Measurements from ENCODE around the gene SEMA3C. TPM values are rescaled to one million over a fixed set of nuclear protein-coding genes. Genes with fewer than 3 reads are reported as not detected.

SEMA3C gene
- total and polyA plus RNA-seq, 2 donors (not counting 3 experiments of a cell fraction or from before 2014, with no cell fraction given), result 0.01 to 0.09 TPM

- no peak overlapping the region for H3K9ac ChIP-seq (replicated peaks; ENCODE audit: extremely low read depth, insufficient read depth, low read length)
- no peaks in the 10 kb centered on the region for H3K9me1 ChIP-seq (replicated peaks; ENCODE audit: control insufficient read depth, extremely low read depth, insufficient read depth, low read length)
- no peaks in the 10 kb centered on the region for H3K79me2 ChIP-seq (ENCODE audit: control insufficient read depth, insufficient read depth, low read length)
- dilution Hi-C loops (cut with MboI; ENCODE audit: extremely low pct_ligation_motif_present, low sequenced_read_pairs) (no loop called here), intact Hi-C loops (cut with micrococcal nuclease) (no loop called here)
- no peaks in the 10 kb centered on the region for H4K20me1 ChIP-seq (replicated peaks; ENCODE audit: control insufficient read depth, extremely low read depth, insufficient read depth, low read length)
- H3K4me2 ChIP-seq (ENCODE audit: insufficient read depth, low read length), result no peak overlapping the region
- no peak overlapping the region for H3K4me3 ChIP-seq (replicated peaks in 1 of 3; ENCODE audit: insufficient read depth in 1 of 3, low read depth in 1 of 3, low read length in 3 of 3)
- no peaks in the 10 kb centered on the region for H3K4me1 ChIP-seq (ENCODE audit: control insufficient read depth, extremely low read depth, insufficient read depth, low read length)
- no peak overlapping the region for H2AFZ ChIP-seq (ENCODE audit: low read depth, low read length)
- TF ChIP-seq FOS (IDR thresholded peaks at IDR 0.05; ENCODE audit: borderline replicate concordance, insufficient read depth, low read length) (no peak), EZH2 (IDR thresholded peaks at IDR 0.05; ENCODE audit: borderline replicate concordance, low read depth, low read length, severe bottlenecking) (no peak), MYC (IDR thresholded peaks at IDR 0.05; ENCODE audit: low read depth, low read length) (no peak), POLR2A (IDR thresholded peaks at IDR 0.05; ENCODE audit: low read depth, low read length) (no peak)
- TF ChIP-seq, protein P1, sequence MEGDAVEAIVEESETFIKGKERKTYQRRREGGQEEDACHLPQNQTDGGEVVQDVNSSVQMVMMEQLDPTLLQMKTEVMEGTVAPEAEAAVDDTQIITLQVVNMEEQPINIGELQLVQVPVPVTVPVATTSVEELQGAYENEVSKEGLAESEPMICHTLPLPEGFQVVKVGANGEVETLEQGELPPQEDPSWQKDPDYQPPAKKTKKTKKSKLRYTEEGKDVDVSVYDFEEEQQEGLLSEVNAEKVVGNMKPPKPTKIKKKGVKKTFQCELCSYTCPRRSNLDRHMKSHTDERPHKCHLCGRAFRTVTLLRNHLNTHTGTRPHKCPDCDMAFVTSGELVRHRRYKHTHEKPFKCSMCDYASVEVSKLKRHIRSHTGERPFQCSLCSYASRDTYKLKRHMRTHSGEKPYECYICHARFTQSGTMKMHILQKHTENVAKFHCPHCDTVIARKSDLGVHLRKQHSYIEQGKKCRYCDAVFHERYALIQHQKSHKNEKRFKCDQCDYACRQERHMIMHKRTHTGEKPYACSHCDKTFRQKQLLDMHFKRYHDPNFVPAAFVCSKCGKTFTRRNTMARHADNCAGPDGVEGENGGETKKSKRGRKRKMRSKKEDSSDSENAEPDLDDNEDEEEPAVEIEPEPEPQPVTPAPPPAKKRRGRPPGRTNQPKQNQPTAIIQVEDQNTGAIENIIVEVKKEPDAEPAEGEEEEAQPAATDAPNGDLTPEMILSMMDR (IDR thresholded peaks at IDR 0.05; ENCODE audit: extremely low read depth in 1 of 2, insufficient read depth in 1 of 2, low read depth in 1 of 2, low read length in 2 of 2), result peak in 1 of 2 donors; percentile 2
- H3K27me3 ChIP-seq (ENCODE audit: control insufficient read depth in 2 of 2, insufficient read depth in 2 of 2, low read length in 2 of 2), result no peaks in the 10 kb centered on the region
- H3K27ac ChIP-seq (ENCODE audit: insufficient read depth, low read depth, low read length), result no peak overlapping the region
- H3K36me3 ChIP-seq (ENCODE audit: control insufficient read depth in 2 of 2, extremely low read depth in 1 of 2, insufficient read depth in 2 of 2, low read length in 2 of 2), result no peaks in the 10 kb centered on the region
- H3K9me3 ChIP-seq (replicated peaks; ENCODE audit: control insufficient read depth, insufficient read depth, low read length), result no peaks in the 10 kb centered on the region
- ChIA-PET POLR2A (no interaction called here), CTCF (interaction anchor here (1.3 to 1.5 kb wide), 4 partner anchors 25 to 737 kb away, joined by 3 to 4 read pairs (median 4); no protein-coding TSS in a partner anchor)
- FAIRE-seq, result no peak
- no peak for DNase-seq (ENCODE audit: low read depth, low spot score)
- no TSS peak for BruUV-seq (replicated peaks)
Measured at GRCh38 chr7:80732630-80733029, 186.2 kb downstream of the SEMA3C start.

DNA sequence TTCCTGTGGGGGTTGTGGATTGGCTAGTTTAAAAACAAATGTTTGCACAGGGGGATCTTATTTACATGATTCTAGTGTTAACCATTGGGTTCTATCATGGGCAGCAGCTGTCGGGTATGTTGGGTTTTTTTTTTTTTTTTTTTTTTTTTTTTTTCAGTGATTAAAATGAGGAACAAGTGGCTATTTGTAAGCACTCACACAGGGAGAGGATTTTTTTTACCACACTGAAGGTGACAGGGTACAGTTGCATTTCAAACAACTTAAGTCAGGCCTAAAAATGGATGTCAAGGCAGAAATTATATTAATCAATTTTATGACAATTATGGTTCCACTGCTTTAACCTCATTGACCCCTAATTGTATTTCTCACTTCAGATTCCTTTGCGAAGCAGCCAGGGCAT, 187.6 kb downstream of the SEMA3C start:
- Histone ChIP-seq H3K79me2 (ENCODE audit: control insufficient read depth, insufficient read depth, low read length) (no peaks in the 10 kb centered on the region), H2AFZ (ENCODE audit: low read depth, low read length) (no peak overlapping the region), H3K9me3 (replicated peaks; ENCODE audit: control insufficient read depth, insufficient read depth, low read length) (no peaks in the 10 kb centered on the region), H3K27ac (ENCODE audit: insufficient read depth, low read depth, low read length) (no peak overlapping the region), H4K20me1 (replicated peaks; ENCODE audit: control insufficient read depth, extremely low read depth, insufficient read depth, low read length) (no peaks in the 10 kb centered on the region), H3K4me1 (ENCODE audit: control insufficient read depth, extremely low read depth, insufficient read depth, low read length) (no peaks in the 10 kb centered on the region), H3K4me2 (ENCODE audit: insufficient read depth, low read length) (no peak overlapping the region), H3K4me3 (replicated peaks in 1 of 3; ENCODE audit: insufficient read depth in 1 of 3, low read depth in 1 of 3, low read length in 3 of 3) (no peak overlapping the region), H3K9me1 (replicated peaks; ENCODE audit: control insufficient read depth, extremely low read depth, insufficient read depth, low read length) (no peaks in the 10 kb centered on the region), H3K27me3 (ENCODE audit: control insufficient read depth in 2 of 2, insufficient read depth in 2 of 2, low read length in 2 of 2) (no peaks in the 10 kb centered on the region), H3K36me3 (ENCODE audit: control insufficient read depth in 2 of 2, extremely low read depth in 1 of 2, insufficient read depth in 2 of 2, low read length in 2 of 2) (no peaks in the 10 kb centered on the region), H3K9ac (replicated peaks; ENCODE audit: extremely low read depth, insufficient read depth, low read length) (no peak overlapping the region)
- POLR2A ChIA-PET, result no interaction called here
- no peak for DNase-seq (ENCODE audit: low read depth, low spot score)
- dilution Hi-C loops (cut with MboI; ENCODE audit: extremely low pct_ligation_motif_present, low sequenced_read_pairs), result no loop called here
- CTCF ChIA-PET, result interaction anchor here (1.5 kb wide), 1 partner anchor 303 kb away, joined by 3 read pairs; no protein-coding TSS in a partner anchor
- BruUV-seq (replicated peaks), result no TSS peak
- no peak for FAIRE-seq
- TF ChIP-seq, protein P2, sequence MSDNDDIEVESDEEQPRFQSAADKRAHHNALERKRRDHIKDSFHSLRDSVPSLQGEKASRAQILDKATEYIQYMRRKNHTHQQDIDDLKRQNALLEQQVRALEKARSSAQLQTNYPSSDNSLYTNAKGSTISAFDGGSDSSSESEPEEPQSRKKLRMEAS (IDR thresholded peaks at IDR 0.05; ENCODE audit: insufficient read depth, insufficient read length), result no peak
- TF ChIP-seq JUN (IDR thresholded peaks at IDR 0.05; ENCODE audit: borderline replicate concordance, insufficient read depth, insufficient read length, low read depth) (no peak), GATA2 (IDR thresholded peaks at IDR 0.05; ENCODE audit: insufficient read depth, insufficient read length, low read depth, low read length) (no peak), FOS (IDR thresholded peaks at IDR 0.05; ENCODE audit: borderline replicate concordance, insufficient read depth, low read length) (no peak), EZH2 (IDR thresholded peaks at IDR 0.05; ENCODE audit: borderline replicate concordance, low read depth, low read length, severe bottlenecking) (no peak), POLR2A (IDR thresholded peaks at IDR 0.05; ENCODE audit: low read depth, low read length) (no peak), MYC (IDR thresholded peaks at IDR 0.05; ENCODE audit: low read depth, low read length) (no peak), POLR2AphosphoS5 (IDR thresholded peaks at IDR 0.05; ENCODE audit: insufficient read depth, low read depth, low read length) (no peak)
- TF ChIP-seq, protein P1 (IDR thresholded peaks at IDR 0.05; ENCODE audit: extremely low read depth in 1 of 2, insufficient read depth in 1 of 2, low read depth in 1 of 2, low read length in 2 of 2), result no peak
- intact Hi-C loops (cut with micrococcal nuclease), result no loop called here
